H1 (cell line): ENCODE measurements around the gene TRAPPC2. TPM values are rescaled to one million over a fixed set of nuclear protein-coding genes. Genes with fewer than 3 reads are reported as not detected.

Experiments used
- CHD7 ChIP-seq: fragments of 300-600 bp; sonication (generic); IDR thresholded peaks from 2 replicates; pipeline ENCODE4 v1.7.1; 2012; ENCODE audit warnings: low read length, moderate library complexity, mild to moderate bottlenecking, inconsistent platforms; ENCODE audit not compliant: insufficient replicate concordance
- CTCF ChIP-seq, 3 experiments: IDR thresholded peaks; 1 replicate in 2 of 3; 2 replicates in 1 of 3; pipeline versions ENCODE4 v1.5.1 to v1.6.1; 2011; ENCODE audit warnings: low read length in 3 of 3, mild to moderate bottlenecking in 3 of 3, inconsistent platforms in 2 of 3, low read depth in 1 of 3, moderate library complexity in 1 of 3; ENCODE audit not compliant: insufficient read depth in 1 of 3; ENCODE audit errors: control extremely low read depth in 1 of 3
- KDM4A ChIP-seq: IDR thresholded peaks from one replicate; pipeline ENCODE4 v1.7.1; 2012; ENCODE audit warnings: low read depth, mild to moderate bottlenecking, moderate library complexity, low read length, inconsistent platforms; ENCODE audit not compliant: severe bottlenecking
- PHF8 ChIP-seq: fragments of 200-600 bp; sonication (generic); conservative IDR thresholded peaks from 2 replicates; pipeline ENCODE4 v1.7.1; 2012; ENCODE audit warnings: low read depth, mild to moderate bottlenecking, inconsistent platforms, low read length, moderate library complexity
- RAD21 ChIP-seq, 2 experiments: IDR thresholded peaks in 1 of 2; conservative IDR thresholded peaks in 1 of 2; 2 replicates each; pipeline ENCODE4 v1.6.1; 2011; ENCODE audit warnings: low read depth in 2 of 2, low read length in 2 of 2, improper control_type of control experiment in 1 of 2, inconsistent platforms in 1 of 2, mild to moderate bottlenecking in 1 of 2, moderate library complexity in 1 of 2
- RFX5 ChIP-seq: IDR thresholded peaks from 2 replicates; pipeline ENCODE4 v1.6.1; 2011; ENCODE audit warnings: low read depth, low read length, improper control_type of control experiment, borderline replicate concordance
- polyA plus RNA-seq, 7 experiments: library from polyadenylated mRNA; depleted of rRNA in 3 of 7; stranded (reverse) in 5 of 7; unstranded in 2 of 7; fragments of >200 nt in 5 of 7; fragments of 200-250 nt in 2 of 7; gene quantifications; 1 replicate in 5 of 7; 2 replicates in 1 of 7; 4 replicates in 1 of 7; pipeline versions ENCODE4 v1.2.1 to v1.2.3, GENCODE V29; 2011 to 2013; ENCODE audit warnings: missing spikeins in 2 of 7, mixed read lengths in 2 of 7
- total RNA-seq: library from RNA; stranded (reverse); fragmentation: NEBNext Ultra II Directional; extraction: Animal tissue kit (Norgen Biotek cat#: 25700); gene quantifications from 2 replicates; pipeline ENCODE4 v1.2.1, GENCODE V29; 2021

The TRAPPC2 gene
- total and polyA plus RNA-seq, 2 of the 8 experiments (the other 6 are each of a cell fraction or from before 2014, with no cell fraction given) = 6.7 to 10.8 TPM

GRCh38 chrX:13747836-13748235, 13.4 kb upstream of the TRAPPC2 start (continued):
- TF ChIP-seq CHD7 (no peak), KDM4A (no peak), PHF8 (no peak), RAD21 (IDR thresholded peaks at IDR 0.05 in 1 of 2, conservative IDR thresholded peaks at IDR 0.05 in 1 of 2; ENCODE audit: low read depth in 2 of 2, low read length in 2 of 2) (peak; percentile 9 to 32; a peak in 2 of 4 replicates), RFX5 (no peak), CTCF (IDR thresholded peaks at IDR 0.05; ENCODE audit: control extremely low read depth in 1 of 3, insufficient read depth in 1 of 3, low read depth in 1 of 3, low read length in 3 of 3) (peak in 2 of 3 experiments; percentile 38 to 44; a peak in 3 of 4 replicates)
